Mucosa of rectum (tissue), 2 donors: ENCODE data around the gene TCEANC.
A peak's percentile ranks its signal among the peaks of the same experiment; 100 is the strongest.
"Not testable (repeated sequence)": the region's sequence is repeated elsewhere in the genome, so short reads cannot be mapped to it uniquely, and the experiment has no call there.

Experiments used
- H3K27ac ChIP-seq, 2 donors: one replicate each; pipeline ENCODE4 v1.7.0; 2013; ENCODE audit warnings: inconsistent platforms in 2 of 2, low read depth in 2 of 2, low read length in 2 of 2
- H3K27me3 ChIP-seq, 2 donors: one replicate each; pipeline ENCODE4 v1.7.0; 2013; ENCODE audit warnings: low read length in 2 of 2; ENCODE audit not compliant: control insufficient read depth in 2 of 2, insufficient read depth in 2 of 2
- H3K36me3 ChIP-seq, 2 donors: one replicate each; pipeline ENCODE4 v1.7.0; 2013; ENCODE audit warnings: low read length in 2 of 2; ENCODE audit not compliant: control insufficient read depth in 2 of 2, insufficient read depth in 2 of 2
- H3K4me1 ChIP-seq, 2 donors: one replicate each; pipeline ENCODE4 v1.7.0; 2013; ENCODE audit warnings: low read length in 2 of 2, mild to moderate bottlenecking in 1 of 2; ENCODE audit not compliant: control insufficient read depth in 2 of 2, insufficient read depth in 2 of 2
- H3K4me3 ChIP-seq, 2 donors: one replicate each; pipeline ENCODE4 v1.7.0; 2013; ENCODE audit warnings: low read length in 2 of 2
- H3K9ac ChIP-seq, 2 donors: one replicate each; pipeline ENCODE4 v1.7.0; 2013; ENCODE audit warnings: low read length in 2 of 2, low read depth in 1 of 2, mild to moderate bottlenecking in 1 of 2
- H3K9me3 ChIP-seq, 2 donors: one replicate each; pipeline ENCODE4 v1.7.0; 2013; ENCODE audit warnings: low read length in 2 of 2; ENCODE audit not compliant: control insufficient read depth in 2 of 2
- donor health status: healthy.
- donor health status: Normal muscosa, but diverticular disease.

The TCEANC gene

GRCh38 chrX:13652850-13653693 is at the start of gene TCEANC:
TCEANC (plus strand) TSS chrX:13653141; CDS start chrX:13662509, 9,368 bp downstream.
- H3K27me3 ChIP-seq: no peaks in the 10 kb centered on the region
- H3K36me3 ChIP-seq: peaks cover 0 to 3% of the 10 kb centered on the region in 2 donors
- H3K27ac ChIP-seq: peak within 1 kb of the TSS; percentile 91 to 93
- peak within 1 kb of the TSS; percentile 87 for H3K4me3 ChIP-seq
- H3K9me3 ChIP-seq: no peaks in the 10 kb centered on the region
- H3K4me1 ChIP-seq: peaks cover 0 to 8% of the 10 kb centered on the region in 2 donors
- H3K9ac ChIP-seq: peak within 1 kb of the TSS; percentile 81 to 87

- peaks cover 15 to 26% of the 10 kb centered on the region in 2 donors for H3K27me3 ChIP-seq
- H3K9ac ChIP-seq: no peak overlapping the region
- no peak overlapping the region for H3K27ac ChIP-seq
- H3K4me3 ChIP-seq: no peak overlapping the region
- H3K4me1 ChIP-seq: no peaks in the 10 kb centered on the region
- H3K36me3 ChIP-seq: no peaks in the 10 kb centered on the region
- no peaks in the 10 kb centered on the region for H3K9me3 ChIP-seq
Measured at GRCh38 chrX:13605611-13606010, 47.3 kb upstream of the TCEANC start.

GRCh38 chrX:13607331-13607995 is 45.5 kb upstream of the TCEANC start:
- Histone ChIP-seq H3K4me1 (no peaks in the 10 kb centered on the region), H3K27ac (no peak overlapping the region), H3K27me3 (peaks cover 15 to 26% of the 10 kb centered on the region in 2 donors), H3K4me3 (no peak overlapping the region), H3K9me3 (no peaks in the 10 kb centered on the region), H3K9ac (no peak overlapping the region), H3K36me3 (no peaks in the 10 kb centered on the region)

- Histone ChIP-seq H3K4me3 (no peak overlapping the region), H3K27me3 (peaks cover 13 to 22% of the 10 kb centered on the region in 2 donors), H3K36me3 (no peaks in the 10 kb centered on the region), H3K27ac (no peak overlapping the region), H3K4me1 (no peaks in the 10 kb centered on the region), H3K9me3 (no peaks in the 10 kb centered on the region), H3K9ac (no peak overlapping the region)
Measured at GRCh38 chrX:13607996-13608365, 45.0 kb upstream of the TCEANC start.

GRCh38 chrX:13614154-13614553 is 38.8 kb upstream of the TCEANC start:
- H3K4me1 ChIP-seq: no peaks in the 10 kb centered on the region
- H3K9ac ChIP-seq: no peak overlapping the region
- no peaks in the 10 kb centered on the region for H3K36me3 ChIP-seq
- H3K4me3 ChIP-seq: no peak overlapping the region
- peaks cover 4 to 14% of the 10 kb centered on the region in 2 donors for H3K27me3 ChIP-seq
- no peak overlapping the region for H3K27ac ChIP-seq
- H3K9me3 ChIP-seq: no peaks in the 10 kb centered on the region

- Histone ChIP-seq H3K36me3 (no peaks in the 10 kb centered on the region), H3K4me3 (no peak overlapping the region), H3K4me1 (no peaks in the 10 kb centered on the region), H3K9me3 (no peaks in the 10 kb centered on the region), H3K9ac (no peak overlapping the region), H3K27me3 (peaks cover 10 to 21% of the 10 kb centered on the region in 2 donors), H3K27ac (no peak overlapping the region)
Measured at GRCh38 chrX:13620207-13620606, 32.7 kb upstream of the TCEANC start.

GRCh38 chrX:13622401-13622964 is 30.5 kb upstream of the TCEANC start:
- H3K36me3 ChIP-seq: no peaks in the 10 kb centered on the region
- no peak overlapping the region for H3K9ac ChIP-seq
- H3K27me3 ChIP-seq: peaks cover 10 to 28% of the 10 kb centered on the region in 2 donors
- H3K9me3 ChIP-seq: no peaks in the 10 kb centered on the region
- no peak overlapping the region for H3K27ac ChIP-seq
- H3K4me1 ChIP-seq: no peaks in the 10 kb centered on the region
- H3K4me3 ChIP-seq: no peak overlapping the region

GRCh38 chrX:13627306-13627705 is 25.6 kb upstream of the TCEANC start:
- Histone ChIP-seq H3K27me3 (peaks cover 3 to 10% of the 10 kb centered on the region in 2 donors), H3K9me3 (peaks cover 10% of the 10 kb centered on the region in 2 donors), H3K27ac (no peak overlapping the region), H3K36me3 (no peaks in the 10 kb centered on the region), H3K4me1 (no peaks in the 10 kb centered on the region), H3K9ac (no peak overlapping the region), H3K4me3 (no peak overlapping the region)

- peaks cover 4 to 18% of the 10 kb centered on the region in 2 donors for H3K27me3 ChIP-seq
- not testable (repeated sequence) for H3K4me1 ChIP-seq, H3K27ac ChIP-seq, H3K36me3 ChIP-seq, H3K9me3 ChIP-seq, H3K9ac ChIP-seq, H3K4me3 ChIP-seq
Measured at GRCh38 chrX:13637224-13637623, 15.7 kb upstream of the TCEANC start.

- no peak overlapping the region for H3K27ac ChIP-seq
- no peaks in the 10 kb centered on the region for H3K36me3 ChIP-seq
- no peaks in the 10 kb centered on the region for H3K4me1 ChIP-seq
- H3K4me3 ChIP-seq: no peak overlapping the region
- H3K9me3 ChIP-seq: peaks cover 4% of the 10 kb centered on the region in 2 donors
- H3K9ac ChIP-seq: no peak overlapping the region
- H3K27me3 ChIP-seq: peaks cover 4 to 20% of the 10 kb centered on the region in 2 donors
Measured at GRCh38 chrX:13638021-13638420, 14.9 kb upstream of the TCEANC start.
